ENCODE data around the gene FAF2.

DNA sequence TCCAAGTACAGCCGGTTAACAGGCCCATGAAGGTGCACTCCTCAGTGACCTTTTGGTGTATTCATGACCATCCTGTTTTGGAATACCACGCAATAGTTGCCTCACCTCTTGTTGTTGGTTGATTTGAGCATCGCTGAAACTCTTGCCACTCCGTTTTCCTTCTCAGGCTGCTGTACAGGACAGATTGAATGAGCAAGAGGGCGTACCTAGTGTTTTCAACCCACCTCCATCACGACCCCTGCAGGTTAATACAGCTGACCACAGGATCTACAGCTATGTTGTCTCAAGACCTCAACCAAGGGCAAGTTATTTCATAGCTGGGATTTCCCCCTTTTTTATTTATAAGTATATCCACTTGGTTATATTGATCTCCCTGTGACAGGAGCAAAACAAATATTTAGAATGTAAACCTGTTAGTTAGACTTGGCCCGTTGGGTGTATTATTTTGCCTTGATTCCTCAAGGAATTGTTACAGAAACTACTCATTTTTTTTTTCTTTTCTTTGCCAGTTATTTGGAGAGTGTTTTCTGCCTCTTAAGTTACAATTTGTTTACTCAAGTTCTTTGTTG is 38.1 kb downstream of the FAF2 start:
- TF ChIP-seq, protein P1, sequence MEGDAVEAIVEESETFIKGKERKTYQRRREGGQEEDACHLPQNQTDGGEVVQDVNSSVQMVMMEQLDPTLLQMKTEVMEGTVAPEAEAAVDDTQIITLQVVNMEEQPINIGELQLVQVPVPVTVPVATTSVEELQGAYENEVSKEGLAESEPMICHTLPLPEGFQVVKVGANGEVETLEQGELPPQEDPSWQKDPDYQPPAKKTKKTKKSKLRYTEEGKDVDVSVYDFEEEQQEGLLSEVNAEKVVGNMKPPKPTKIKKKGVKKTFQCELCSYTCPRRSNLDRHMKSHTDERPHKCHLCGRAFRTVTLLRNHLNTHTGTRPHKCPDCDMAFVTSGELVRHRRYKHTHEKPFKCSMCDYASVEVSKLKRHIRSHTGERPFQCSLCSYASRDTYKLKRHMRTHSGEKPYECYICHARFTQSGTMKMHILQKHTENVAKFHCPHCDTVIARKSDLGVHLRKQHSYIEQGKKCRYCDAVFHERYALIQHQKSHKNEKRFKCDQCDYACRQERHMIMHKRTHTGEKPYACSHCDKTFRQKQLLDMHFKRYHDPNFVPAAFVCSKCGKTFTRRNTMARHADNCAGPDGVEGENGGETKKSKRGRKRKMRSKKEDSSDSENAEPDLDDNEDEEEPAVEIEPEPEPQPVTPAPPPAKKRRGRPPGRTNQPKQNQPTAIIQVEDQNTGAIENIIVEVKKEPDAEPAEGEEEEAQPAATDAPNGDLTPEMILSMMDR (conservative IDR thresholded peaks at IDR 0.05), result no peak
- TF ChIP-seq EZH2 (IDR thresholded peaks at IDR 0.05; ENCODE audit: low read depth), result no peak
